Left cardiac atrium (tissue), 4 donors: ENCODE measurements around the gene PTBP1. TPM values are rescaled to one million over a fixed set of nuclear protein-coding genes. Genes with fewer than 3 reads are reported as not detected.

Experiments used
- ATAC-seq, 2 donors: fragments of 200-7000 bp; cut with Tn5 transposase; one replicate each; pipeline ENCODE4 v1.9.1; 2020; ENCODE audit warnings: mild to moderate bottlenecking in 2 of 2, moderate library complexity in 2 of 2
- DNase-seq: peaks from one replicate; pipeline ENCODE4 v3.0.0-alpha.2; 2020
- intact Hi-C, 2 donors: fragments of 100-400 bp; cut with DNase I; formaldehyde crosslinking; loops; one replicate each; pipeline versions ENCODE4 v1.14.1 to v1.15.1; 2022 to 2023
- total RNA-seq, 2 donors: library from RNA; stranded (reverse); fragmentation: NEBNext Ultra II Directional; extraction: Animal tissue kit (Norgen Biotek cat#: 25700); gene quantifications; one replicate each; pipeline ENCODE4 v1.2.1, GENCODE V29; 2021
- donor health status: DM: no; HTN: yes; CAD: no.
- donor health status: DM: no; HTN: yes; CAD: no; lungs with severe emphysema.
- donor health status: DM: yes; HTN: yes; CAD: no.
- donor health status: Dilated cardiomyopathy.

PTBP1 gene
- total RNA-seq, 2 donors from 2014 or later, result 90.1 to 131 TPM

GRCh38 chr19:791567-792305, 5.5 kb upstream of the PTBP1 start:
- ATAC-seq (peak in 1 of 2 donors; percentile 4), DNase-seq (peak; percentile 53)
- intact Hi-C loops, result no loop called here

GRCh38 chr19:792306-792885, 4.9 kb upstream of the PTBP1 start:
- intact Hi-C loops, result no loop called here
- DNase-seq (no peak), ATAC-seq (no peak)

- DNase-seq (no peak), ATAC-seq (no peak)
Measured at GRCh38 chr19:793806-794205, 3.4 kb upstream of the PTBP1 start.

GRCh38 chr19:795073-795611, 2.1 kb upstream of the PTBP1 start:
- DNase-seq (peak; percentile 58), ATAC-seq (no peak)
- intact Hi-C loops, result no loop called here

More at GRCh38 chr19:793806-794205, 3.4 kb upstream of the PTBP1 start:
- intact Hi-C loops, result no loop called here

- no peak for ATAC-seq
- intact Hi-C loops, result no loop called here
Measured at GRCh38 chr19:795691-796581, 1.3 kb upstream of the PTBP1 start.

GRCh38 chr19:797528-798414, 519 bp downstream of the PTBP1 start:
- ATAC-seq (peak; percentile 17 to 56), DNase-seq (peak; percentile 93)
- intact Hi-C loops, result no loop called here

More at GRCh38 chr19:795691-796581, 1.3 kb upstream of the PTBP1 start:
- no peak for DNase-seq

GRCh38 chr19:798415-799075, 1.3 kb downstream of the PTBP1 start:
- DNase-seq (no peak), ATAC-seq (no peak)
- intact Hi-C loops, result no loop called here

- no peak for ATAC-seq
Measured at GRCh38 chr19:799076-799881, 2.0 kb downstream of the PTBP1 start.

GRCh38 chr19:800360-801029, 3.2 kb downstream of the PTBP1 start:
- DNase-seq (no peak), ATAC-seq (no peak)
- intact Hi-C loops, result no loop called here

More at GRCh38 chr19:799076-799881, 2.0 kb downstream of the PTBP1 start:
- intact Hi-C loops, result no loop called here
- DNase-seq, result peak; percentile 47

GRCh38 chr19:801030-801860, 4.0 kb downstream of the PTBP1 start:
- intact Hi-C loops, result no loop called here
- ATAC-seq (peak; percentile 17 to 24), DNase-seq (peak; percentile 89)

- peak in 1 of 2 donors; percentile 16 for ATAC-seq
- intact Hi-C loops, result no loop called here
- DNase-seq, result peak; percentile 66
Measured at GRCh38 chr19:801861-802497, 4.7 kb downstream of the PTBP1 start.

GRCh38 chr19:802498-803098, 5.3 kb downstream of the PTBP1 start:
- DNase-seq, result no peak
- ATAC-seq, result no peak
- intact Hi-C loops, result no loop called here

- DNase-seq (no peak), ATAC-seq (no peak)
- intact Hi-C loops, result no loop called here
Measured at GRCh38 chr19:803099-803561, 5.9 kb downstream of the PTBP1 start.

- ATAC-seq (no peak), DNase-seq (no peak)
Measured at GRCh38 chr19:803686-804418, 6.6 kb downstream of the PTBP1 start.

More at GRCh38 chr19:803686-804418, 6.6 kb downstream of the PTBP1 start:
- intact Hi-C loops, result no loop called here
